HepG2 (cell line): ENCODE data around the gene LMAN2. TPM values are rescaled to one million over a fixed set of nuclear protein-coding genes. Genes with fewer than 3 reads are reported as not detected.

ENCODE experiments used
- ADNP ChIP-seq: sonication (generic); formaldehyde crosslinking; IDR thresholded peaks from 2 replicates; pipeline ENCODE4 v1.4.0; 2020; ENCODE audit warnings: missing genetic modification reagents
- ARID3A ChIP-seq: IDR thresholded peaks from 2 replicates; pipeline ENCODE4 v1.6.1; 2012; ENCODE audit warnings: low read depth, low read length, improper control_type of control experiment
- CERS6 ChIP-seq: sonication (generic); formaldehyde crosslinking; IDR thresholded peaks from 2 replicates; pipeline ENCODE4 v1.5.0; 2020; ENCODE audit warnings: missing genetic modification reagents
- ERF ChIP-seq: IDR thresholded peaks from 2 replicates; pipeline ENCODE4 v1.6.1; 2018; ENCODE audit warnings: missing biosample characterization, missing genetic modification reagents
- FOXC1 ChIP-seq: sonication (generic); formaldehyde crosslinking; IDR thresholded peaks from 2 replicates; pipeline ENCODE4 v1.8.0; 2022; ENCODE audit warnings: mild to moderate bottlenecking, missing genetic modification reagents, borderline replicate concordance
- GZF1 ChIP-seq: sonication (generic); formaldehyde crosslinking; IDR thresholded peaks from 2 replicates; pipeline ENCODE4 v1.5.1; 2020; ENCODE audit warnings: mild to moderate bottlenecking, missing genetic modification reagents
- HDAC6 ChIP-seq: fragments of 200-600 bp; sonication (generic); IDR thresholded peaks from 2 replicates; pipeline ENCODE4 v1.7.0; 2017; ENCODE audit warnings: mild to moderate bottlenecking, antibody characterized with exemption, low read length, low read depth
- KDM1A ChIP-seq: IDR thresholded peaks from 2 replicates; pipeline ENCODE4 v1.6.1; 2016; ENCODE audit warnings: missing compliant biosample characterization
- MAFK ChIP-seq, 2 experiments: IDR thresholded peaks in 1 of 2; conservative IDR thresholded peaks in 1 of 2; 2 replicates each; pipeline ENCODE4 v1.6.1; 2011; ENCODE audit warnings: improper control_type of control experiment in 2 of 2, low read length in 2 of 2
- MBNL3 ChIP-seq: fragments of 250-450 bp; sonication (Bioruptor Pico); conservative IDR thresholded peaks from 2 replicates; pipeline ENCODE4 v1.8.0; 2022; ENCODE audit warnings: mild to moderate bottlenecking, inconsistent platforms
- NR2F2 ChIP-seq: IDR thresholded peaks from 2 replicates; pipeline ENCODE4 v1.6.1; 2012; ENCODE audit warnings: low read depth, inconsistent platforms, borderline replicate concordance
- PITX1 ChIP-seq: sonication (generic); formaldehyde crosslinking; IDR thresholded peaks from 2 replicates; pipeline ENCODE4 v1.5.1; 2020; ENCODE audit warnings: mild to moderate bottlenecking, missing genetic modification reagents
- RARA ChIP-seq: IDR thresholded peaks from 2 replicates; pipeline ENCODE4 v1.6.1; 2016; ENCODE audit warnings: missing genetic modification reagents, missing compliant biosample characterization
- SMAD1 ChIP-seq: sonication (generic); formaldehyde crosslinking; IDR thresholded peaks from 2 replicates; pipeline ENCODE4 v1.4.0; 2020; ENCODE audit warnings: missing genetic modification reagents, low read depth, mild to moderate bottlenecking, borderline replicate concordance
- SMARCC2 ChIP-seq: fragments of 450-650 bp; IDR thresholded peaks from 2 replicates; pipeline ENCODE4 v1.6.1; 2017; ENCODE audit warnings: antibody characterized with exemption, mild to moderate bottlenecking
- YY1 ChIP-seq: IDR thresholded peaks from 2 replicates; pipeline ENCODE4 v1.6.1; 2011; ENCODE audit warnings: low read length, low read depth, moderate library complexity, mild to moderate bottlenecking; ENCODE audit not compliant: insufficient read depth, insufficient replicate concordance
- ZNF260 ChIP-seq: sonication (generic); formaldehyde crosslinking; IDR thresholded peaks from 2 replicates; pipeline ENCODE4 v1.4.0; 2020; ENCODE audit warnings: missing genetic modification reagents, low read depth, mild to moderate bottlenecking, borderline replicate concordance
- ZNF329 ChIP-seq: sonication (generic); formaldehyde crosslinking; IDR thresholded peaks from 2 replicates; pipeline ENCODE4 v1.9.0; 2021; ENCODE audit warnings: low read depth, mild to moderate bottlenecking, missing genetic modification reagents
- ZNF572 ChIP-seq: sonication (generic); formaldehyde crosslinking; IDR thresholded peaks from 2 replicates; pipeline ENCODE4 v1.5.1; 2020; ENCODE audit warnings: mild to moderate bottlenecking, missing genetic modification reagents
- ZNF724P ChIP-seq: sonication (generic); formaldehyde crosslinking; IDR thresholded peaks from 2 replicates; pipeline ENCODE4 v1.8.0; 2022; ENCODE audit warnings: missing genetic modification reagents, borderline replicate concordance
- polyA plus RNA-seq, 8 experiments: library from polyadenylated mRNA; depleted of rRNA in 3 of 8; stranded (reverse) in 7 of 8; unstranded in 1 of 8; fragments of >200 nt; fragmentation: Illumina TruSeq in 4 of 8; extraction: Trizol in 4 of 8; gene quantifications; 2 replicates each; pipeline versions ENCODE4 v1.2.1 to v1.2.3, GENCODE V29; 2011 to 2016; ENCODE audit warnings: low read depth in 4 of 8, missing spikeins in 1 of 8, mixed read lengths in 1 of 8; ENCODE audit not compliant: insufficient read depth in 1 of 8
- total RNA-seq, 5 experiments: library from RNA; depleted of rRNA; stranded (reverse); fragments of >200 nt; fragmentation: Illumina TruSeq; extraction: Trizol; gene quantifications; 2 replicates each; pipeline ENCODE4 v1.2.3, GENCODE V29; 2016; ENCODE audit warnings: low read depth in 1 of 5
- TF ChIP-seq, protein P1 (sequence below): sonication (generic); formaldehyde crosslinking; IDR thresholded peaks from 2 replicates; pipeline ENCODE4 v1.5.0; 2020; ENCODE audit warnings: missing genetic modification reagents, mild to moderate bottlenecking, borderline replicate concordance
- TF ChIP-seq, protein P2 (sequence below): sonication (generic); formaldehyde crosslinking; conservative IDR thresholded peaks from 2 replicates; pipeline ENCODE4 v1.8.0; 2022; ENCODE audit warnings: missing genetic modification reagents
- TF ChIP-seq, protein P3 (sequence below): sonication (generic); formaldehyde crosslinking; IDR thresholded peaks from 2 replicates; pipeline ENCODE4 v1.4.0; 2020; ENCODE audit warnings: low read depth, missing genetic modification reagents

Gene LMAN2
- total and polyA plus RNA-seq, 2 of the 13 experiments (the other 11 are each of a cell fraction or from before 2014, with no cell fraction given): 191 to 197 TPM

DNA sequence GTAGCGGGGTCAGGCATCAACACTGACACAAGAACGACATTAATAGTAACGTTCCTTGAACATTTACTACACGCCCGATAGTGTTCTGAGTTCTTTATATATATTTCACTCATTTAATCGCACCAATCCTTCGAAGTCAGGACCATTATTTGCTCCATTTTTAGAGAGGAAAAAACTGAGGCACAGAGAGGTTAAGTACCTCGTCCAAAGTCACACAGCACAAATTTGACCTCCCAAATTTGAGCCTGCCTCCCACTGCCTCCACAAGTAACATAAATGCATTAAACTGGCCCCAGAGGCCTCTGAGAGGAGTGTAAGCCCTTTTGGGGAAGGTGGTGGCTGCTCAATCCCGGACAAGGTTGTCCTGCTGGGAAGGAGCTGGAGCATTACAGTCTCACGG lies 12.1 kb upstream of the LMAN2 start (continued):
- TF ChIP-seq SMARCC2 (no peak), MBNL3 (CRISPR knock-in tag) (no peak), ZNF724P (no peak), YY1 (no peak), HDAC6 (0 out of 2 replicates have a peak, but pooled peaks have one; percentile 61), PITX1 (CRISPR knock-in tag) (no peak), MAFK (conservative IDR thresholded peaks at IDR 0.05 in 1 of 2, IDR thresholded peaks at IDR 0.05 in 1 of 2; ENCODE audit: low read length in 2 of 2) (no peak), RARA (CRISPR knock-in tag) (no peak), ADNP (CRISPR knock-in tag) (0 out of 2 replicates have a peak, but pooled peaks have one; percentile 73), ZNF572 (no peak), ERF (CRISPR knock-in tag) (no peak), SMAD1 (CRISPR knock-in tag) (no peak), ZNF329 (CRISPR knock-in tag) (no peak), ZNF260 (CRISPR knock-in tag) (no peak), ARID3A (no peak), FOXC1 (CRISPR knock-in tag) (no peak), KDM1A (CRISPR knock-in tag) (peak; percentile 67; the same call in 1 of the 2 replicates), GZF1 (CRISPR knock-in tag) (no peak), CERS6 (no peak), NR2F2 (no peak)
- TF ChIP-seq, protein P1, sequence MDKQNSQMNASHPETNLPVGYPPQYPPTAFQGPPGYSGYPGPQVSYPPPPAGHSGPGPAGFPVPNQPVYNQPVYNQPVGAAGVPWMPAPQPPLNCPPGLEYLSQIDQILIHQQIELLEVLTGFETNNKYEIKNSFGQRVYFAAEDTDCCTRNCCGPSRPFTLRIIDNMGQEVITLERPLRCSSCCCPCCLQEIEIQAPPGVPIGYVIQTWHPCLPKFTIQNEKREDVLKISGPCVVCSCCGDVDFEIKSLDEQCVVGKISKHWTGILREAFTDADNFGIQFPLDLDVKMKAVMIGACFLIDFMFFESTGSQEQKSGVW (CRISPR knock-in tag): no peak
- TF ChIP-seq, protein P2, sequence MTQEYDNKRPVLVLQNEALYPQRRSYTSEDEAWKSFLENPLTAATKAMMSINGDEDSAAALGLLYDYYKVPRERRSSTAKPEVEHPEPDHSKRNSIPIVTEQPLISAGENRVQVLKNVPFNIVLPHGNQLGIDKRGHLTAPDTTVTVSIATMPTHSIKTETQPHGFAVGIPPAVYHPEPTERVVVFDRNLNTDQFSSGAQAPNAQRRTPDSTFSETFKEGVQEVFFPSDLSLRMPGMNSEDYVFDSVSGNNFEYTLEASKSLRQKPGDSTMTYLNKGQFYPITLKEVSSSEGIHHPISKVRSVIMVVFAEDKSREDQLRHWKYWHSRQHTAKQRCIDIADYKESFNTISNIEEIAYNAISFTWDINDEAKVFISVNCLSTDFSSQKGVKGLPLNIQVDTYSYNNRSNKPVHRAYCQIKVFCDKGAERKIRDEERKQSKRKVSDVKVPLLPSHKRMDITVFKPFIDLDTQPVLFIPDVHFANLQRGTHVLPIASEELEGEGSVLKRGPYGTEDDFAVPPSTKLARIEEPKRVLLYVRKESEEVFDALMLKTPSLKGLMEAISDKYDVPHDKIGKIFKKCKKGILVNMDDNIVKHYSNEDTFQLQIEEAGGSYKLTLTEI (CRISPR knock-in tag): no peak
- TF ChIP-seq, protein P3, sequence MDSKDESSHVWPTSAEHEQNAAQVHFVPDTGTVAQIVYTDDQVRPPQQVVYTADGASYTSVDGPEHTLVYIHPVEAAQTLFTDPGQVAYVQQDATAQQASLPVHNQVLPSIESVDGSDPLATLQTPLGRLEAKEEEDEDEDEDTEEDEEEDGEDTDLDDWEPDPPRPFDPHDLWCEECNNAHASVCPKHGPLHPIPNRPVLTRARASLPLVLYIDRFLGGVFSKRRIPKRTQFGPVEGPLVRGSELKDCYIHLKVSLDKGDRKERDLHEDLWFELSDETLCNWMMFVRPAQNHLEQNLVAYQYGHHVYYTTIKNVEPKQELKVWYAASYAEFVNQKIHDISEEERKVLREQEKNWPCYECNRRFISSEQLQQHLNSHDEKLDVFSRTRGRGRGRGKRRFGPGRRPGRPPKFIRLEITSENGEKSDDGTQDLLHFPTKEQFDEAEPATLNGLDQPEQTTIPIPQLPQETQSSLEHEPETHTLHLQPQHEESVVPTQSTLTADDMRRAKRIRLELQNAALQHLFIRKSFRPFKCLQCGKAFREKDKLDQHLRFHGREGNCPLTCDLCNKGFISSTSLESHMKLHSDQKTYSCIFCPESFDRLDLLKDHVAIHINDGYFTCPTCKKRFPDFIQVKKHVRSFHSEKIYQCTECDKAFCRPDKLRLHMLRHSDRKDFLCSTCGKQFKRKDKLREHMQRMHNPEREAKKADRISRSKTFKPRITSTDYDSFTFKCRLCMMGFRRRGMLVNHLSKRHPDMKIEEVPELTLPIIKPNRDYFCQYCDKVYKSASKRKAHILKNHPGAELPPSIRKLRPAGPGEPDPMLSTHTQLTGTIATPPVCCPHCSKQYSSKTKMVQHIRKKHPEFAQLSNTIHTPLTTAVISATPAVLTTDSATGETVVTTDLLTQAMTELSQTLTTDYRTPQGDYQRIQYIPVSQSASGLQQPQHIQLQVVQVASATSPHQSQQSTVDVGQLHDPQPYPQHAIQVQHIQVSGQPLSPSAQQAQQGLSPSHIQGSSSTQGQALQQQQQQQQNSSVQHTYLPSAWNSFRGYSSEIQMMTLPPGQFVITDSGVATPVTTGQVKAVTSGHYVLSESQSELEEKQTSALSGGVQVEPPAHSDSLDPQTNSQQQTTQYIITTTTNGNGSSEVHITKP (CRISPR knock-in tag): no peak
